HG03457 (cell line): ENCODE measurements around the gene CTDSPL.

Source experiments
- ATAC-seq: cut with Tn5 transposase; IDR thresholded peaks from one replicate; pipeline ENCODE4 v1.9.1; 2021; ENCODE audit warnings: moderate number of reproducible peaks; ENCODE audit not compliant: unreplicated experiment

CTDSPL gene

GRCh38 chr3:37912052-37912733 is 50.5 kb downstream of the CTDSPL start:
- ATAC-seq, result no peak

- ATAC-seq, result no peak
Observed at GRCh38 chr3:37913522-37913921, 51.8 kb downstream of the CTDSPL start.

GRCh38 chr3:37916685-37917084 is 55.0 kb downstream of the CTDSPL start:
- no peak for ATAC-seq

GRCh38 chr3:37918627-37919026 is 56.9 kb downstream of the CTDSPL start:
- ATAC-seq, result no peak

- no peak for ATAC-seq
Observed at GRCh38 chr3:37920156-37920699, 58.5 kb downstream of the CTDSPL start.

GRCh38 chr3:37921025-37921424 is 59.3 kb downstream of the CTDSPL start:
- no peak for ATAC-seq

- no peak for ATAC-seq
Observed at GRCh38 chr3:37922721-37923568, 61.3 kb downstream of the CTDSPL start.

- no peak for ATAC-seq
Observed at GRCh38 chr3:37923569-37924040, 61.9 kb downstream of the CTDSPL start.

GRCh38 chr3:37924453-37924852 is 62.8 kb downstream of the CTDSPL start:
- ATAC-seq, result no peak

- no peak for ATAC-seq
Observed at GRCh38 chr3:37925157-37925556, 63.5 kb downstream of the CTDSPL start.

GRCh38 chr3:37926611-37927010 is 64.9 kb downstream of the CTDSPL start:
- no peak for ATAC-seq

- no peak for ATAC-seq
Observed at GRCh38 chr3:37930495-37930894, 68.8 kb downstream of the CTDSPL start.

- no peak for ATAC-seq
Observed at GRCh38 chr3:37932505-37932904, 70.8 kb downstream of the CTDSPL start.

GRCh38 chr3:37934631-37935289 is 73.1 kb downstream of the CTDSPL start:
- ATAC-seq, result no peak

GRCh38 chr3:37935290-37935668 is 73.6 kb downstream of the CTDSPL start:
- no peak for ATAC-seq

GRCh38 chr3:37935756-37936666 is 74.3 kb downstream of the CTDSPL start:
- no peak for ATAC-seq

GRCh38 chr3:37937156-37937555 is 75.5 kb downstream of the CTDSPL start:
- no peak for ATAC-seq

GRCh38 chr3:37938011-37938410 is 76.3 kb downstream of the CTDSPL start:
- no peak for ATAC-seq

- no peak for ATAC-seq
Observed at GRCh38 chr3:37940242-37940908, 78.7 kb downstream of the CTDSPL start.
